Fibroblast of skin of scalp (primary cell): ENCODE data around the gene NPAS3.

Experiments used
- DNase-seq: peaks from one replicate; pipeline ENCODE4 v3.0.0-alpha.2; 2013

NPAS3 gene

DNA sequence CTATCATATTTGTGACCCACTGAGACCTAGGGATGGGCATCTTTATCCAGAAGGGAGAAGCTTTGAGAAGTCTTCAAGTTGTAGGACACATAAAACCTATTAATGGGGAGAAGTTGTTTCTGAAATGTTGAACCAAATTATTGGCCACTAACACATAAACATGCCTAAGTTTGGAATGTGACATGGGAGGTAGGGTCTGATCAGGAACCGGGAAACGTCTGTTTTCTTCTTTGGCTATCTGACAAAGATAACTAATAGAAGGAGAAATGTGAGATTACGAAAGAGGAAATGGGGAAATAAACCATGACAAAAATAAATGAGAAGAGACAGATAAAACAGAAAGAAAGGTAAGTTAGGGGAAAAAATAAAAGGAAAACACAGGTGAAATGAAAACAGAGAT lies 586.9 kb downstream of the NPAS3 start:
- no peak for DNase-seq

- DNase-seq = no peak
Measured at GRCh38 chr14:33527023-33527634, 588.5 kb downstream of the NPAS3 start.

GRCh38 chr14:33528655-33529054 lies 590.0 kb downstream of the NPAS3 start:
- no peak for DNase-seq

- DNase-seq = no peak
Measured at GRCh38 chr14:33529787-33530757, 591.4 kb downstream of the NPAS3 start.

- DNase-seq = no peak
Measured at GRCh38 chr14:33532553-33532952, 593.9 kb downstream of the NPAS3 start.

- DNase-seq = no peak
Measured at GRCh38 chr14:33534104-33534503, 595.4 kb downstream of the NPAS3 start.

- DNase-seq = peak; percentile 58
Measured at GRCh38 chr14:33534632-33535031, 596.0 kb downstream of the NPAS3 start.

GRCh38 chr14:33539918-33540357 lies 601.3 kb downstream of the NPAS3 start:
- DNase-seq = no peak

DNA sequence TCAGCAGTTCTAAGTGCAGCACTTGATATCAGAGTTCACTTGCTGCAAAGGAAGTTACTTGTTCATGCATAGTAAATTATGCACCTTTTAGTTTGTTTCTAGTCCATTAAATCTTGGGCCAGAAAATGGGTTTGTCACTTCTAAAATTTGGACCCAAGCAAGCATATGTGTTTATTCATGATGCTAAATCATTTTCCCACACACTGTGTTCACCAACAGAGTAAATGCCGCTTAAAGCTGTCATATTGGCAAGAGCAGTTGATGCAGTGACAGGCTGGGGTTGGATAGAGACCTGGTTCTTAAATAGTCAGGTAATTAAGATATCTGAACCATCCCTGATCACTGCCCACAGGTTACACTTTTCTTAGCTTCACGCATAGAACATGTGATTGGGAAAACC lies 602.5 kb downstream of the NPAS3 start:
- DNase-seq = no peak

- DNase-seq = no peak
Measured at GRCh38 chr14:33542338-33543287, 603.9 kb downstream of the NPAS3 start.

GRCh38 chr14:33545696-33546095 lies 607.0 kb downstream of the NPAS3 start:
- no peak for DNase-seq

GRCh38 chr14:33548606-33549005 lies 609.9 kb downstream of the NPAS3 start:
- DNase-seq = no peak

- DNase-seq = no peak
Measured at GRCh38 chr14:33551963-33552362, 613.3 kb downstream of the NPAS3 start.

GRCh38 chr14:33553706-33554278 lies 615.1 kb downstream of the NPAS3 start:
- DNase-seq = no peak

GRCh38 chr14:33554988-33555387 lies 616.3 kb downstream of the NPAS3 start:
- DNase-seq = no peak

DNA sequence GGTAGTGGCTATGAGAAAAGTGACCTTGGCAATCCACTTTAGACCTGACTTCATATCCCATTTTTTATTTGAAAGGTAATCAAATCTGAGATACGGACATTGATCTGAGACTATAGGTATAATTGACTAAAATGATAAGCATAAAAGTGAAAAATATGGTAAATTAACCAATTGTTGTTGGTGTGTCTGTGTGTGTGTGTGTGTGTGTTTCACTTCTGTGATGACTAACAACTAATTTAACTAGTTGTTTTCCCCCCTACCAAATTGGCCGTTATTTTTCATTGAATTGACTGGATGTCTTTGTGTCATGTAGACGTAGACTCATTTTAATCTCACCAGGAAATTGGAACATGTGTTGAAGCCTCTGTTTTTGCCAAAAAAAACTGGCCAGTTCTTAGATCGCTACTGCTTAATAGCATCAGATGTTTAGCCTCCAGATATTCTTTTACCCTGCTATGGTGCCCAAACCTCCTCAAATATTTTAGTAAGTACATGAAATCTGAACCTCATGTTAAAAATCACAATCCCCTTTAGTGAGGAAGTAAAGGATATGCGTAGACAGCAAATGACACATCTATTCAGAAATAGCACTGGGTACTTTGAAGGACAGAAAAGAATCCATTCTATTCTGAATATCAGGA lies 617.2 kb downstream of the NPAS3 start:
- no peak for DNase-seq

DNA sequence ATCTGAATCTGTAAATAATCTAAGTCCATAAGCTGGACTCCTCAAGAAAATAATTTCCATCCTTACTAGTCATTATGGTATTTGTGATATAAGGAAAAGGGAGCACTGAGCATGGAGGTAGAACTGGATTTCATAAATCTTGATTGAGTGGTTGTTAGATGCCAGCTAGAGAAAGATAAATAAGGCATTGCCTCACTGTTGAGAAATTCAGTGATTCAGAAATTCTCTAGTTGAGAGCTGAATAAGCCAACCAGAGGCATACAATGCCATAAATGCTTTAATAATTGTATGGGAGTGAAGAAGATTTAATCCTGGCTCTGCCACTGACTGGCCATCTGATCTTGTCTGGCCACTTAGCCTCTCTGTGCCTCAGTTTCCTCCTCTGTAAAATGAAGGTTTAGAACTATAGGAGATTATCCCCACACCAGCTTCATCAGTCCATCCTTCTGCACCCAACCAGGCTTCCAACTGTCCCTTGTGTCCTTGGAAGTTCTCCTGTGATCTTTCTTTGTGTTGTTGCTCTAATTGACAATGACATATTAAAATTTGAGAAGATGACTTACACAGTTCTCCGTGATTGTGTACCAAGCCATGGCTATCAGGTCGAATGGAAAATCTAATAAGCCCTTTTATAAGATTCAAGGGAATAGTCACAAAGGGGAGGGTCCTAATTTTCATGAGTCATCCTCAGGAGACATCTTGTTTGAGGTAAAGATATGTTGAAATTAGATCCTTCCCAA lies 617.9 kb downstream of the NPAS3 start:
- DNase-seq = peak; percentile 53

DNA sequence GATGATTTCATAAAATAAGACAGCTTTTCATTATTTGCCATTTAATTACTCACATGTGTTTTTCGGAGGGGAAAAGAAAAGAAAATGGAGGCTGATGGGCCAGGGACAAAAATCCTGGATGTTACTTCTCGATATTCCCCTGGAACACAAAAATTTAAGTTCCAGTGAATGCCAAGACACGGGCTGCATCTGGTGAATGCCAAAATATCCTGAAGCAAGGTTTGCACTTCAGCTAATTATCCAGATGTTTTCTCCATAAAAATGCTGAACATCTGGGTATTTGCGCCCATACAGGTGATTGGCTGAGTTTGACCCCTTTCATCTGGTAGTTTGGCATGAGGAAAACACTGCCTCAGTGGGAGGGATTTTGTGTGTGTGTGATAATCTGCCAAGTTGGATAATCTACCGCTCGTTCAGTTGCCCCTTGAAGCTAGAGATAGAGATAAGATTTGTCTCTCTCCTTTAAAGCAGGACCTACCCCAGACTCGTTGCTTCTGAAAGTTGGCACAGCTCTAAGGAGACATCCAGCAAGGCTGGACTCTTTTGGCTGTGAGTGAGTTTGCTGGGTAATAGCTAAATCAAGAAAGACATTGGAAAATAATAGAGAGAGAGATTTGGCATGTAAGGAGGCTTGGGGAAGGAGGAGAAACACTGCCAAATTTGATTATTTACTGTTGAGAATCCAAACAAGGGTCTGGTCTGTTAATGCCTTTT lies 622.2 kb downstream of the NPAS3 start:
- DNase-seq = no peak

- no peak for DNase-seq
Measured at GRCh38 chr14:33561488-33562175, 623.0 kb downstream of the NPAS3 start.
